ENCODE results near the gene FAM227B. TPM values are rescaled to one million over a fixed set of nuclear protein-coding genes. Genes with fewer than 3 reads are reported as not detected.
"Not testable (repeated sequence)": the region's sequence is repeated elsewhere in the genome, so short reads cannot be mapped to it uniquely, and the experiment has no call there.

FAM227B gene
- total RNA-seq, 2 experiments from 2014 or later, result 2.7 to 4.4 TPM

DNA sequence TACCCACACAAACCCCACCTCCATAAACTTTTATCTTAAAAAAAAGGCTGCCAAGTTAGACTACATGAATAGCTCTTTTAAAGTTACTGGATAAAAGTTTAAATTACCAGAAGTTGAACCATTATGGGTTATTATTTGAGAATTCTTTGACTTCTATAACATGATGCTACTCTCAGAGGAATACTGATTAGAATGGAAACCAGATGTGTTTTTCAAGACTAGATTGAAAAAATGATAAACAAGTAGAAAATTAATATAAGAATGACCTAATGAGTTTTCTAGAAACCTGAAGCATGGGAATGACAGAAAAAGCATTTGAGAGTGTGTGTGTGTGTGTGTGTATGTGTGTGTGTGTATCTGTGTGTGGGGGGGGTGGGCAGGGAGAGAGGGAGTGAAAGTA is 210.0 kb downstream of the FAM227B start:
- ChIA-PET CTCF (interaction anchor here (1.0 kb wide), 1 partner anchor 175 kb away, joined by 3 read pairs; no protein-coding TSS in a partner anchor), POLR2A (no interaction called here)
- H3K27me3 Mint-ChIP-seq, result peaks cover 10% of the 10 kb centered on the region
- ATAC-seq (no peak), DNase-seq (no peak)
- H3K36me3 Mint-ChIP-seq (ENCODE audit: low read depth), result no peaks in the 10 kb centered on the region
- H3K9me3 Mint-ChIP-seq (ENCODE audit: low read depth), result no peaks in the 10 kb centered on the region
- H3K4me1 Mint-ChIP-seq, result no peaks in the 10 kb centered on the region
- no peak overlapping the region for H3K4me3 Mint-ChIP-seq
- no peak overlapping the region for H3K27ac Mint-ChIP-seq
- intact Hi-C loops (cut with DNase I, micrococcal nuclease), result no loop called here

DNA sequence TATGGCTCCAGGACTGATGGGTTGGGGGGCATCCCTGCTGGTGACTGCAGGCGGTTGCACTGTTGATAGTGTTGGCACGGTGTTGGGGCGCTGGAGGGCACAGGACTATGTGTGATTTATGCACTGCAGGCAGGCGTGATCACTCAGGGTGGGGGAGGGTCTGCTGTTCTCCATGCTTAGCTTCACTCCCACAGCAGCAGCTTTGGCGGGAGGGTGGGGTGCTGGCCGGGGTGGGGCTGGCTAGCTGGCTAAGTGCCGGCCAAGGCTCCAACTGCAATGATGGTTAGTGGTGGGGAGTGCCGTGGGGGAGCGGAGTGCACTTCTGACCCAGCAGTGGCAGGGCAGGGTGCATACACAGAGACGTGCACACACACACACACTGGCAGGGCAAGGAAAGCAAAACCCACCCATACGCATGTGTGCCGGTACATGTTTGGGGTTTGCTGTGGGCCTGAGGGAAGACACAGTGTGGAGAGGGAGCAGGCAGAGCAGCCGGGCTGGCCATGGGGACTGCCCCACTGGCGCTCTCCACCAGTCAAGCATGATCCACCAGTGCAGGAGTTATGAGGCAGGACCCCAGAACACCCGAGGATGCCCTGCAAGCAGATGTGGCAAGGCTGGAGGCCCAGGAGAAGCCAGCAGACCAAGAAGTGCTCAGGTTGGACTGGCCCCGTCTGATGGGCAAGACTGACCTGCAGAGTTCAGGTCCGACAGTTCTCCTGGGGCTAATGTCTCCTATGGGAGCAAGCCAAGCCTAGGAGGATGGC is 214.1 kb downstream of the FAM227B start:
- ChIA-PET POLR2A (no interaction called here), CTCF (no interaction called here)
- H3K36me3 Mint-ChIP-seq (ENCODE audit: low read depth), result no peaks in the 10 kb centered on the region
- H3K4me3 Mint-ChIP-seq, result no peak overlapping the region
- H3K9me3 Mint-ChIP-seq (ENCODE audit: low read depth), result peaks cover 7% of the 10 kb centered on the region
- H3K27me3 Mint-ChIP-seq, result peaks cover 3% of the 10 kb centered on the region
- no peak for DNase-seq
- no peaks in the 10 kb centered on the region for H3K4me1 Mint-ChIP-seq
- no peak for ATAC-seq
- H3K27ac Mint-ChIP-seq, result no peak overlapping the region
- intact Hi-C loops (cut with DNase I, micrococcal nuclease), result no loop called here

GRCh38 chr15:49402515-49403296 is 217.9 kb downstream of the FAM227B start:
- H3K36me3 Mint-ChIP-seq (ENCODE audit: low read depth); H3K27ac Mint-ChIP-seq; DNase-seq; POLR2A ChIA-PET; CTCF ChIA-PET; intact Hi-C loops (cut with DNase I, micrococcal nuclease); H3K9me3 Mint-ChIP-seq (ENCODE audit: low read depth); H3K4me1 Mint-ChIP-seq; H3K4me3 Mint-ChIP-seq; H3K27me3 Mint-ChIP-seq; ATAC-seq: not testable (repeated sequence)

DNA sequence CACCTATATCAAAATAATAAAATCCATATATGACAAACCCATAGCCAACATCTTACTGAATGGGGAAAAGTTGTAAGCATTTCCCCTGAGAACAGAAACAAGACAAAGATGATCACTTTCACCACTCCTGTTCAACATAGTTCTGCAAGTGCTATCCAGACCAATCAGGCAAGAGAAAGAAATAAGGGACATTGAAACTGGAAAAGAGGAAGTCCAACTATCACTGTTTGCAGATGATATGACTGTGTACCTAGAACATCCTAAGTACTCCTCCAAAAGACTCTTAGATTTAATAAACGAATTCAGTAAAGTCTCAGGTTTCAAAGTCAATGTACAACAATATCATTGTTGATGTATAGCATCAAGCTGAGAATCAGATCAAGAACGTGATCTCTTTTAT is 233.1 kb downstream of the FAM227B start:
- CTCF ChIA-PET, result interaction anchor here (0.9 kb wide), 1 partner anchor 215 kb away, joined by 3 read pairs; no protein-coding TSS in a partner anchor
- H3K27ac Mint-ChIP-seq, result no peak overlapping the region
- H3K36me3 Mint-ChIP-seq (ENCODE audit: low read depth), result peaks cover 2% of the 10 kb centered on the region
- H3K4me1 Mint-ChIP-seq, result no peaks in the 10 kb centered on the region
- H3K4me3 Mint-ChIP-seq, result no peak overlapping the region
- DNase-seq (no peak), ATAC-seq (no peak)
- POLR2A ChIA-PET, result no interaction called here
- intact Hi-C loops (cut with DNase I, micrococcal nuclease), result no loop called here
- peaks cover 5% of the 10 kb centered on the region for H3K27me3 Mint-ChIP-seq
- H3K9me3 Mint-ChIP-seq (ENCODE audit: low read depth), result no peaks in the 10 kb centered on the region

- intact Hi-C loops (cut with DNase I, micrococcal nuclease), result no loop called here
- peaks cover 6% of the 10 kb centered on the region for H3K27me3 Mint-ChIP-seq
- DNase-seq (no peak), ATAC-seq (no peak)
- CTCF ChIA-PET, result no interaction called here
- H3K36me3 Mint-ChIP-seq (ENCODE audit: low read depth), result peaks cover under 1% of the 10 kb centered on the region
- H3K4me1 Mint-ChIP-seq, result no peaks in the 10 kb centered on the region
- no peaks in the 10 kb centered on the region for H3K9me3 Mint-ChIP-seq (ENCODE audit: low read depth)
- H3K27ac Mint-ChIP-seq, result no peak overlapping the region
- no peak overlapping the region for H3K4me3 Mint-ChIP-seq
- POLR2A ChIA-PET, result no interaction called here
Observed at GRCh38 chr15:49383266-49383665, 237.4 kb downstream of the FAM227B start.

DNA sequence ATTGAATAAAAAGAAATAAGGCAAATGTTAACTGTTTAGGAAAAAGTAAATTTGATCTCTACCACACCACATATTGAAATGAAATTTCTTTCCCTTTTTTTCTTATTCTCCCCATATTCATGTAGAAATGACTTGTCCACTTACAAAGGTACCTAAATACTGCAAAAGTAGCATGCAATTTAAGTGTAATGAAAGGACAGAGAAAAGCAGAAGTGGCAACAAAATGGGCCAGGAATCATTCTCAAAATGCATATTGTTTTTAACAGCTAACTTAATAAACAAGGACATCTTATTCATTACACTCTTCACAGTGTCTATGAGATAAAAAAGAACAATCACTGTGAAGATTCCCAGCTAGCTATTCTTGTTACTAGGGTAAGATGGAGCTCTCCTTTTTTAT is 238.2 kb downstream of the FAM227B start:
- H3K27me3 Mint-ChIP-seq, result peaks cover 6% of the 10 kb centered on the region
- ChIA-PET CTCF (no interaction called here), POLR2A (no interaction called here)
- intact Hi-C loops (cut with DNase I, micrococcal nuclease), result no loop called here
- no peaks in the 10 kb centered on the region for H3K9me3 Mint-ChIP-seq (ENCODE audit: low read depth)
- H3K4me3 Mint-ChIP-seq, result no peak overlapping the region
- no peaks in the 10 kb centered on the region for H3K4me1 Mint-ChIP-seq
- ATAC-seq (no peak), DNase-seq (no peak)
- no peaks in the 10 kb centered on the region for H3K36me3 Mint-ChIP-seq (ENCODE audit: low read depth)
- H3K27ac Mint-ChIP-seq, result no peak overlapping the region

GRCh38 chr15:49380912-49381311 is 239.7 kb downstream of the FAM227B start:
- no peak overlapping the region for H3K4me3 Mint-ChIP-seq
- intact Hi-C loops (cut with DNase I, micrococcal nuclease), result no loop called here
- no peaks in the 10 kb centered on the region for H3K4me1 Mint-ChIP-seq
- H3K27ac Mint-ChIP-seq, result no peak overlapping the region
- ChIA-PET POLR2A (no interaction called here), CTCF (no interaction called here)
- H3K36me3 Mint-ChIP-seq (ENCODE audit: low read depth), result no peaks in the 10 kb centered on the region
- ATAC-seq (no peak), DNase-seq (no peak)
- H3K27me3 Mint-ChIP-seq, result peaks cover 6% of the 10 kb centered on the region
- H3K9me3 Mint-ChIP-seq (ENCODE audit: low read depth), result no peaks in the 10 kb centered on the region

DNA sequence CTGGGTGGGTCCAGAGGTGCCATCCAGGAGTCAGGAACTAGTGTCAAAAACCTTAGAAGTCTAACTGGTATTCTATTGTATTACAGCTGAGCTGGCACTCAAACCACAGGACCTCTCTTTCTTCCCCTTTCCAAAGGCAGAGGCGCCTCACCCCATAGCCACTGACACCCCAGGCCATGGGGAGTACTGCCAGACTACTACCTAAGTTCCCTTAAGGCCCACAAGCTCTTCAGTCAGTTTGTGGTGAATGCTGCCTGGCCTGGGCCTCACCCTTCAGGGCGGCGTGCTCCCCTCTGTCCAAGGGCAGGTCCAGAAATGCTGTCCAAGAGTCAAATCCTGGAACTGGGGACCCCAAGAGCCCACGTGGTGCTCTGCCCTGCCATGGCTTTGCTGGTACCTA is 240.6 kb downstream of the FAM227B start:
- intact Hi-C loops (cut with DNase I, micrococcal nuclease), result no loop called here
- no peak for DNase-seq
- ChIA-PET POLR2A (no interaction called here), CTCF (no interaction called here)
- no peak for ATAC-seq
- H3K9me3 Mint-ChIP-seq (ENCODE audit: low read depth), result no peaks in the 10 kb centered on the region
- H3K27ac Mint-ChIP-seq, result no peak overlapping the region
- no peaks in the 10 kb centered on the region for H3K36me3 Mint-ChIP-seq (ENCODE audit: low read depth)
- no peak overlapping the region for H3K4me3 Mint-ChIP-seq
- H3K4me1 Mint-ChIP-seq, result no peaks in the 10 kb centered on the region
- peaks cover 6% of the 10 kb centered on the region for H3K27me3 Mint-ChIP-seq

- intact Hi-C loops (cut with DNase I, micrococcal nuclease), result no loop called here
- Mint-ChIP-seq H3K27me3 (no peaks in the 10 kb centered on the region), H3K4me3 (no peak overlapping the region), H3K36me3 (ENCODE audit: low read depth) (no peaks in the 10 kb centered on the region), H3K27ac (no peak overlapping the region), H3K9me3 (ENCODE audit: low read depth) (peaks cover under 1% of the 10 kb centered on the region), H3K4me1 (no peaks in the 10 kb centered on the region)
- CTCF ChIA-PET, result no interaction called here
- no peak for ATAC-seq
- POLR2A ChIA-PET, result no interaction called here
- no peak for DNase-seq
Observed at GRCh38 chr15:49372366-49372765, 248.3 kb downstream of the FAM227B start.

- Mint-ChIP-seq H3K27me3 (no peaks in the 10 kb centered on the region), H3K4me3 (no peak overlapping the region), H3K9me3 (ENCODE audit: low read depth) (peaks cover 6% of the 10 kb centered on the region), H3K36me3 (ENCODE audit: low read depth) (peaks cover 1% of the 10 kb centered on the region), H3K27ac (no peak overlapping the region), H3K4me1 (no peaks in the 10 kb centered on the region)
- ATAC-seq (no peak), DNase-seq (no peak)
- ChIA-PET CTCF (no interaction called here), POLR2A (no interaction called here)
- intact Hi-C loops (cut with DNase I, micrococcal nuclease), result no loop called here
Observed at GRCh38 chr15:49370782-49371181, 249.8 kb downstream of the FAM227B start.

GRCh38 chr15:49366496-49366895 is 254.1 kb downstream of the FAM227B start:
- peaks cover 12% of the 10 kb centered on the region for H3K9me3 Mint-ChIP-seq (ENCODE audit: low read depth)
- ATAC-seq, result no peak
- H3K27ac Mint-ChIP-seq, result no peak overlapping the region
- H3K36me3 Mint-ChIP-seq (ENCODE audit: low read depth), result peaks cover 1% of the 10 kb centered on the region
- H3K4me1 Mint-ChIP-seq, result no peaks in the 10 kb centered on the region
- no peaks in the 10 kb centered on the region for H3K27me3 Mint-ChIP-seq
- ChIA-PET CTCF (interaction anchor here (0.8 kb wide), 1 partner anchor 9 kb away, joined by 3 read pairs; no protein-coding TSS in a partner anchor), POLR2A (no interaction called here)
- H3K4me3 Mint-ChIP-seq, result no peak overlapping the region
- no peak for DNase-seq
- intact Hi-C loops (cut with DNase I, micrococcal nuclease), result loop anchor here in 1 of 2 experiments (10.0 kb wide), 1 partner anchor 72 kb away; no protein-coding TSS in a partner anchor

DNA sequence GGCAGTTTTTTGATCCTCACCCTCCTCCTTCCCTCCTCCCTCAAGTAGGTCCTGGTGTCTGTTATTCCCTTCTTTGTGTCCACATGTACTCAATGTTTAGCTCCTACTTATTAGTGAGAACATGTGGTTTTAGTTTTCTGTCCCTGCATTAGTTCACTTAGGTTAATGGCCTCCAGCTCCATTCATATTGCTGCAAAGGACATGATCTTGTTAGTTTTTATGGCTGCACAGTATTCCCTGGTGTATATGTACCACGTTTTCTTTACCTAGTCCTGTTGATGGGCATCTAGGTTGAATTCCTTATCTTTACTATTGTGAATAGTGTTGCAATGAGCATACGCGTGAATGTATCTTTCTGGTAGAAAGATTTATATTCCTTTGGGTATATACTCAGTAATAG is 259.2 kb downstream of the FAM227B start:
- Mint-ChIP-seq H3K27ac (no peak overlapping the region), H3K4me3 (no peak overlapping the region), H3K27me3 (no peaks in the 10 kb centered on the region), H3K36me3 (ENCODE audit: low read depth) (peaks cover 1% of the 10 kb centered on the region), H3K4me1 (no peaks in the 10 kb centered on the region), H3K9me3 (ENCODE audit: low read depth) (peaks cover 10% of the 10 kb centered on the region)
- CTCF ChIA-PET, result no interaction called here
- intact Hi-C loops (cut with DNase I, micrococcal nuclease), result loop anchor here in 1 of 2 experiments (10.0 kb wide), 1 partner anchor 67 kb away; no protein-coding TSS in a partner anchor
- ATAC-seq, result no peak
- no peak for DNase-seq
- POLR2A ChIA-PET, result no interaction called here
